ENCODE results near the gene CROCC2. TPM values are rescaled to one million over a fixed set of nuclear protein-coding genes. Genes with fewer than 3 reads are reported as not detected.

CROCC2 gene
- polyA plus RNA-seq, 4 donors = 0.13 to 0.18 TPM; not detected in 2

DNA sequence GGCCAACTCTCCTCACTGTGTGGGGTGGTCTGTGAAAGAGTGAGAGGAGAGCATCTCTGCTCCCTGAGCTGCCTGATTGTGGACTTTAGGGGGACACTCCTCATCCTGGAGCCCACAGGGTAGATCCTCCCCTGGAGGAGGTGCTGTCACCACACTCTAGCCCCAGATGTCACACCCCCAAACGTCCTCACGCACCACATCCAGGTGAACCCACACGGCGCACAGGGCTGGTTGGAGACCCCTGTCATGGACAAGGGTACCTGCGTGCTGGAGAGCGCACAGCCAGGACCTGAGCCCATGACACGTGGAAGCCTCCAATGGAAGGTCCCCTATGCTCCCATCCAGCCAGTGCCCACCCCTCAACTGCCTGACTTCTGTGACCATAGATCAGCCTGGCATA, 27.0 kb upstream of the CROCC2 start:
- WGBS, 3 donors = 76 to 96% (median 78%) methylated on average over 7 of the region's 7 CpGs
- DNase-seq (no peak), FAIRE-seq (no peak)
- H3K27me3 ChIP-seq (ENCODE audit: control insufficient read depth in 3 of 3, insufficient read depth in 3 of 3, low read length in 3 of 3) = no peaks in the 10 kb centered on the region
- H3K27ac ChIP-seq (ENCODE audit: low read depth in 1 of 3, low read length in 2 of 3) = no peak overlapping the region
- no peaks in the 10 kb centered on the region for H3K9me3 ChIP-seq (ENCODE audit: control insufficient read depth in 2 of 2, insufficient read depth in 1 of 2, low read depth in 1 of 2, low read length in 1 of 2)
- H3K36me3 ChIP-seq (ENCODE audit: control insufficient read depth in 3 of 3, insufficient read depth in 2 of 3, low read depth in 1 of 3, low read length in 3 of 3) = peaks cover 0 to under 1% (median 0%) of the 10 kb centered on the region in 3 donors
- H3K4me3 ChIP-seq (ENCODE audit: low read depth in 1 of 3, low read length in 3 of 3) = no peak overlapping the region
- peaks cover 0 to 45% (median 19%) of the 10 kb centered on the region in 3 donors for H3K4me1 ChIP-seq (ENCODE audit: control insufficient read depth in 3 of 3, insufficient read depth in 2 of 3, low read depth in 1 of 3, low read length in 2 of 3)

DNA sequence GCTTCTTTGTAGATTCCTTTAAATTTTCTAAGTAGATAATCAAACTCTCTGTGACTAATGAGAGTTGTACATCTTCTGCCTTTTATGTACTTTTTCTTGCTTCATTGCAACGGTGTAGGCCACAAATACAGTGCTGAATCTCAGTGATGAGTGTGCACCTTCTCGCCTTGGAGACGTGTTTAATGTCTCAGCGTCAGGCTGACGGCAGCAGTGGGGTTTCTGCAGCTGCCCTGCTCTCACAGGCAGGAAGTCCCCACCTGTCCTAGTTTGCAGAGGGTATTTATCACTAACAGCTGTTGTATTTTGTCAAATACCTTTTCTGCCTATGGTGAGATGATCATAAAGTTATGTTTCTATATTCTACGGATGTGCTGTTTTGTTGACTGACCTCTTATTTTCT, 24.2 kb upstream of the CROCC2 start:
- H3K9me3 ChIP-seq (ENCODE audit: control insufficient read depth in 2 of 2, insufficient read depth in 1 of 2, low read depth in 1 of 2, low read length in 1 of 2) = no peaks in the 10 kb centered on the region
- peaks cover 0 to 24% (median 5%) of the 10 kb centered on the region in 3 donors for H3K4me1 ChIP-seq (ENCODE audit: control insufficient read depth in 3 of 3, insufficient read depth in 2 of 3, low read depth in 1 of 3, low read length in 2 of 3)
- 54 to 68% (median 61%) methylated on average over 6 of the region's 6 CpGs for WGBS, 3 donors
- no peak overlapping the region for H3K27ac ChIP-seq (ENCODE audit: low read depth in 1 of 3, low read length in 2 of 3)
- FAIRE-seq (no peak), DNase-seq (no peak)
- no peak overlapping the region for H3K4me3 ChIP-seq (ENCODE audit: low read depth in 1 of 3, low read length in 3 of 3)
- peaks cover 0 to 20% (median 0%) of the 10 kb centered on the region in 3 donors for H3K36me3 ChIP-seq (ENCODE audit: control insufficient read depth in 3 of 3, insufficient read depth in 2 of 3, low read depth in 1 of 3, low read length in 3 of 3)
- H3K27me3 ChIP-seq (ENCODE audit: control insufficient read depth in 3 of 3, insufficient read depth in 3 of 3, low read length in 3 of 3) = no peaks in the 10 kb centered on the region

DNA sequence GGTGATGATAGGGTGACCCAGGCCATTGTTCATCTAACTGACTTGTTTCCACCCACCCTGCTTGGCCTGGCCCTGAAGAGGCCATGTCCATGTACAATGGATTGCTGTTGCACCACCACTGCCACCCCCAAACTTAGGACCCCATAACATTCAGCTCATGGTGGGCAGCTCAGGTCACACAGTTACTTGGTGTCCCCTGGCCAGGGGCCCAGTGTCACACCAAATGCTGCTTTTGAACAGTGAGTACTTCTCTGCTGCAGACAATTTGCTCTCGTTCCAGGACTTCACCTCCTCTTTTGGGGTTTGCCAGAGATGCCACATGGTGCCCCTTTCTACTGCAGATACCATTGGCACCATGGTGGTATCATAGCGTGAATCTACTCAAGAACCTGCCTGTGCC, 21.9 kb upstream of the CROCC2 start:
- Histone ChIP-seq H3K4me3 (ENCODE audit: low read depth in 1 of 3, low read length in 3 of 3) (no peak overlapping the region), H3K36me3 (ENCODE audit: control insufficient read depth in 3 of 3, insufficient read depth in 2 of 3, low read depth in 1 of 3, low read length in 3 of 3) (peaks cover 0 to 35% (median 0%) of the 10 kb centered on the region in 3 donors), H3K9me3 (ENCODE audit: control insufficient read depth in 2 of 2, insufficient read depth in 1 of 2, low read depth in 1 of 2, low read length in 1 of 2) (no peaks in the 10 kb centered on the region), H3K27ac (ENCODE audit: low read depth in 1 of 3, low read length in 2 of 3) (no peak overlapping the region), H3K27me3 (ENCODE audit: control insufficient read depth in 3 of 3, insufficient read depth in 3 of 3, low read length in 3 of 3) (no peaks in the 10 kb centered on the region), H3K4me1 (ENCODE audit: control insufficient read depth in 3 of 3, insufficient read depth in 2 of 3, low read depth in 1 of 3, low read length in 2 of 3) (peaks cover 0 to 39% (median under 1%) of the 10 kb centered on the region in 3 donors)
- FAIRE-seq (no peak), DNase-seq (no peak)
- WGBS, 3 donors = 86 to 93% (median 92%) methylated on average over 2 of the region's 2 CpGs

DNA sequence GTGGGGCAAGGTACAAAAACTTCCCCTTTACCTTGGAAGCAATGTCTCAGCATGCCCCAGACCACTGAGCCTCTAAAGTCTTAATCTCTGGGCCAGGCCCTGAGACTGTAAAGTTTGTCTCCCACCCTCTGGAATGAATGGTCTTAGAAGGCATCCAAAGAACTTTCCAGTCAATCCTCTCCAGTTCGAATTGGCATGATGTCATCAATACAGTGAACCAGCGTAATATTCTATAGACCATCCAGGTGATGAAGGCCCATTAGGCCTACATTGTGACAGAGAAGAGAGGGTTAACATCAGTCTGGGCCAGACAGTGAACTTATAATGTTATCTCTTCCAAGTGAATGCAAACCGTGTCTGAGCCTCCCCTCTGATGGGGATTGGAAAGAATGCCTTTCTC, 21.4 kb upstream of the CROCC2 start:
- DNase-seq (no peak), FAIRE-seq (no peak)
- Histone ChIP-seq H3K36me3 (ENCODE audit: control insufficient read depth in 3 of 3, insufficient read depth in 2 of 3, low read depth in 1 of 3, low read length in 3 of 3) (peaks cover 0 to 39% (median 0%) of the 10 kb centered on the region in 3 donors), H3K4me1 (ENCODE audit: control insufficient read depth in 3 of 3, insufficient read depth in 2 of 3, low read depth in 1 of 3, low read length in 2 of 3) (peaks cover 0 to 44% (median 2%) of the 10 kb centered on the region in 3 donors), H3K27ac (ENCODE audit: low read depth in 1 of 3, low read length in 2 of 3) (no peak overlapping the region), H3K4me3 (ENCODE audit: low read depth in 1 of 3, low read length in 3 of 3) (no peak overlapping the region), H3K27me3 (ENCODE audit: control insufficient read depth in 3 of 3, insufficient read depth in 3 of 3, low read length in 3 of 3) (no peaks in the 10 kb centered on the region), H3K9me3 (ENCODE audit: control insufficient read depth in 2 of 2, insufficient read depth in 1 of 2, low read depth in 1 of 2, low read length in 1 of 2) (no peaks in the 10 kb centered on the region)
- WGBS, 3 donors = 72 to 78% (median 78%) methylated on average over 3 of the region's 3 CpGs

- H3K4me3 ChIP-seq (ENCODE audit: low read depth in 1 of 3, low read length in 3 of 3) = no peak overlapping the region
- H3K36me3 ChIP-seq (ENCODE audit: control insufficient read depth in 3 of 3, insufficient read depth in 2 of 3, low read depth in 1 of 3, low read length in 3 of 3) = peaks cover 0 to 47% (median 0%) of the 10 kb centered on the region in 3 donors
- FAIRE-seq = no peak
- no peak for DNase-seq
- H3K9me3 ChIP-seq (ENCODE audit: control insufficient read depth in 2 of 2, insufficient read depth in 1 of 2, low read depth in 1 of 2, low read length in 1 of 2) = no peaks in the 10 kb centered on the region
- H3K27me3 ChIP-seq (ENCODE audit: control insufficient read depth in 3 of 3, insufficient read depth in 3 of 3, low read length in 3 of 3) = no peaks in the 10 kb centered on the region
- no peak overlapping the region for H3K27ac ChIP-seq (ENCODE audit: low read depth in 1 of 3, low read length in 2 of 3)
- peaks cover 0 to 49% (median 2%) of the 10 kb centered on the region in 3 donors for H3K4me1 ChIP-seq (ENCODE audit: control insufficient read depth in 3 of 3, insufficient read depth in 2 of 3, low read depth in 1 of 3, low read length in 2 of 3)
- WGBS, 3 donors = 60 to 77% (median 72%) methylated on average over 1 of the region's 1 CpG
These were observed 20.6 kb upstream of the CROCC2 start for GRCh38 chr2:240885566-240885965.

GRCh38 chr2:240886023-240886565, 20.0 kb upstream of the CROCC2 start:
- H3K36me3 ChIP-seq (ENCODE audit: control insufficient read depth in 3 of 3, insufficient read depth in 2 of 3, low read depth in 1 of 3, low read length in 3 of 3) = peaks cover 0 to 52% (median 0%) of the 10 kb centered on the region in 3 donors
- no peak overlapping the region for H3K27ac ChIP-seq (ENCODE audit: low read depth in 1 of 3, low read length in 2 of 3)
- 76 to 86% (median 80%) methylated on average over 5 of the region's 5 CpGs for WGBS, 3 donors
- DNase-seq = no peak
- H3K4me3 ChIP-seq (ENCODE audit: low read depth in 1 of 3, low read length in 3 of 3) = no peak overlapping the region
- no peak for FAIRE-seq
- no peaks in the 10 kb centered on the region for H3K9me3 ChIP-seq (ENCODE audit: control insufficient read depth in 2 of 2, insufficient read depth in 1 of 2, low read depth in 1 of 2, low read length in 1 of 2)
- no peaks in the 10 kb centered on the region for H3K27me3 ChIP-seq (ENCODE audit: control insufficient read depth in 3 of 3, insufficient read depth in 3 of 3, low read length in 3 of 3)
- peaks cover 0 to 45% (median 2%) of the 10 kb centered on the region in 3 donors for H3K4me1 ChIP-seq (ENCODE audit: control insufficient read depth in 3 of 3, insufficient read depth in 2 of 3, low read depth in 1 of 3, low read length in 2 of 3)

GRCh38 chr2:240886678-240887609, 19.2 kb upstream of the CROCC2 start:
- H3K27ac ChIP-seq (ENCODE audit: low read depth in 1 of 3, low read length in 2 of 3) = peak overlapping the region in 1 of 3 donors; percentile 80
- H3K27me3 ChIP-seq (ENCODE audit: control insufficient read depth in 3 of 3, insufficient read depth in 3 of 3, low read length in 3 of 3) = no peaks in the 10 kb centered on the region
- H3K4me1 ChIP-seq (ENCODE audit: control insufficient read depth in 3 of 3, insufficient read depth in 2 of 3, low read depth in 1 of 3, low read length in 2 of 3) = peaks cover 0 to 41% (median 2%) of the 10 kb centered on the region in 3 donors
- peak in 1 of 2 donors; percentile 72 for DNase-seq
- no peaks in the 10 kb centered on the region for H3K9me3 ChIP-seq (ENCODE audit: control insufficient read depth in 2 of 2, insufficient read depth in 1 of 2, low read depth in 1 of 2, low read length in 1 of 2)
- H3K36me3 ChIP-seq (ENCODE audit: control insufficient read depth in 3 of 3, insufficient read depth in 2 of 3, low read depth in 1 of 3, low read length in 3 of 3) = peaks cover 0 to 58% (median 0%) of the 10 kb centered on the region in 3 donors
- H3K4me3 ChIP-seq (ENCODE audit: low read depth in 1 of 3, low read length in 3 of 3) = no peak overlapping the region
- FAIRE-seq = no peak
- WGBS, 3 donors = 69 to 80% (median 72%) methylated on average over 17 to 18 of the region's 18 CpGs

DNA sequence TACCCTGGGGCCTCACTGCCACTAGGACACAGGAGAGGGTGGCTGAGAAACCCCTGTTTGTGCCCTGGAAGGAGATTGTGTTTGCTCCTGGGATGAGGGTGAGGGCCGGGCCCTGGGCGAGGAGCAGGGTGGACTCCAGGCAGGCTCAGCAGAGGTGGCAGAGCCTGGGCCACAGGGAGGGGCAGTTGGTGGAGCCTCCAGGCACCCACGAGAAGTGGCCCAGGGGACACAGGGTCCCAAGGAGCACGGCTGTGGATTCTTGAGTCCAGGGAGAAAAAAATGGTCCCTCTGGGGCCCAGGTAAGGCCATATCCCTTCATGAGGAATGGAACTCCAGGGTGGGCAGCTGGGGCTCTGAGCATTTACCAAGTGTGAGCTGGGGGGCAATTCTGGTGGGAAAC, 18.5 kb upstream of the CROCC2 start:
- Histone ChIP-seq H3K4me1 (ENCODE audit: control insufficient read depth in 3 of 3, insufficient read depth in 2 of 3, low read depth in 1 of 3, low read length in 2 of 3) (peaks cover 0 to 41% (median 2%) of the 10 kb centered on the region in 3 donors), H3K9me3 (ENCODE audit: control insufficient read depth in 2 of 2, insufficient read depth in 1 of 2, low read depth in 1 of 2, low read length in 1 of 2) (no peaks in the 10 kb centered on the region), H3K4me3 (ENCODE audit: low read depth in 1 of 3, low read length in 3 of 3) (no peak overlapping the region), H3K36me3 (ENCODE audit: control insufficient read depth in 3 of 3, insufficient read depth in 2 of 3, low read depth in 1 of 3, low read length in 3 of 3) (peaks cover 0 to 58% (median 0%) of the 10 kb centered on the region in 3 donors), H3K27me3 (ENCODE audit: control insufficient read depth in 3 of 3, insufficient read depth in 3 of 3, low read length in 3 of 3) (no peaks in the 10 kb centered on the region), H3K27ac (ENCODE audit: low read depth in 1 of 3, low read length in 2 of 3) (peak overlapping the region in 1 of 3 donors; percentile 80)
- FAIRE-seq (no peak), DNase-seq (no peak)
- WGBS, 3 donors = 43 to 67% (median 55%) methylated on average over 4 of the region's 4 CpGs

Measured in small intestine (tissue), 7 donors.